ENCODE data around the gene IDH3B.

Gene IDH3B

DNA sequence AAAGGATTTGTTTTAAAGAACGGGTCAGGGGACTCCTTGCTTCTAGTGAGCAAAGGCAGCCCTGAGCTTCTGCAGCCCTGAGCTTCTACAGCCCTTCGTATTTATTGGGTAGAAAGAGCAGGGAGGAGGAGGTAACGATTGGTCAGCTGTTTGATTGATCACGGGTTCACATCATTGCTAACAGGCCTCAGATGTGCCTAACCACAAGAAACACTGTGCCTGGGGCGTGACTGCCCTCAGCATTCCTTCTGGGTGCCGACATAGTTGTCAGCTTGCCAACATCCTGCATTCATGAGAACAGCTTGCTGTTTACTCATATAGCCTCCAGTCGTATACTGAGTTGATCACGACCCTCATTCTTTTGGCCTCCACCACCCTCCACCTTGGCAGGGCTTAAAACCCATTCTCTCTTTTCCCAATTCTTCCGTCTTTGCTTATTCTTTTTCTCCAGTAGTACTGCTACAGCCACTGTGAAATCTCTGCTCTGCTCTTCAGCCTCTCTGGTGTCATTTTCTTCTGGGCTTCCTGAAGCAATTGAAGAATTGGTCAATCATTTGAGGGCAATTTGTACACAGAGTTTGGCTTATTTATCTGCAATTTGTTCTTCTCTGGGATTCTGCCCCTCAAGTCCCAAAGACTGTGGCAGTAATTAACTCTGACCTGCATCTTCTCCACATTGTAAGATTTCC lies 37.0 kb downstream of the IDH3B start:
- no peak for TF ChIP-seq POLR2A (IDR thresholded peaks at IDR 0.05; ENCODE audit: low read depth, low read length)
- TF ChIP-seq TAF1 (IDR thresholded peaks at IDR 0.05; ENCODE audit: borderline replicate concordance, low read depth, low read length): no peak
- DNase-seq (ENCODE audit: insufficient read length): no peak
- no peak for FAIRE-seq

DNA sequence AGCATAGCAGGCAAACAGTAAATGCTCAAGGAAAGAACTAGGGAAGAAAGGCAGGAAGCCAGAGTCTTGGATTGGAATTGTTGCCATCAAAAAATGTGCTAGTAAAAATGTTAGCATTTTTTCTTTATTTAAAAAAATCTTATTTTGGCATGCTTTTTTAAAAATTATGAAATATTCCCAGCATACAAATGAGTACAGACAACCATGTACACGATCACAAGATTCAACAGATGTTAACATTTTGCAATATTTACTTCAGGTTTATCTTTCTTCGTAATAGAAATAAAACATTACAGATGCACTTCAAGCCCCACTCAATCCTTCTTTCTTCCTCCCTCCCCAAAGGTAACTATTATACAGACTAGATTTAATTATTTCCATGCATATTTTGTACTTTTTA lies 39.0 kb downstream of the IDH3B start:
- DNase-seq (ENCODE audit: insufficient read length): no peak
- no peak for FAIRE-seq
- TF ChIP-seq POLR2AphosphoS5 (IDR thresholded peaks at IDR 0.05; ENCODE audit: low read depth, low read length) (no peak), TAF1 (IDR thresholded peaks at IDR 0.05; ENCODE audit: borderline replicate concordance, low read depth, low read length) (no peak), POLR2A (IDR thresholded peaks at IDR 0.05; ENCODE audit: low read depth, low read length) (no peak)

DNA sequence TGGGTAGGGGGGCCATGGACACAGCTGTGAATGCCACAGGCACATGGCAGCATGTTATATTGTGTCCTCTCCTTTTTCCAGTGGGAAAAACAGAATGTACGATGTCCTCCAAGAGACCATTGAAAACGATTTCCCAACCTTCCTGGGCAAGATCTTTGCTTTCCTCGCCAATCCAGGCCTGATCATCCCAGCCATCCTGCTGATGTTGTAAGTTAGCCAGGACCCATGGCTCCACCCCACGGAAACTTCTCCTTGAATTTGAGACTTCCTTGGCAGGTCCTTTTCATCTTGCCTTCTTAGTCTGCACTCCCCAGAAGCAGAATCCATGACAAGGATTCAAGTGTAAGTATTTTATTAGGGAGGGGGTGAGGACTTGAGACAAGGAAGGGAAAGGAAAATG lies 39.8 kb downstream of the IDH3B start:
- no peak for DNase-seq (ENCODE audit: insufficient read length)
- FAIRE-seq: no peak
- TF ChIP-seq POLR2A (IDR thresholded peaks at IDR 0.05; ENCODE audit: low read depth, low read length) (no peak), TAF1 (IDR thresholded peaks at IDR 0.05; ENCODE audit: borderline replicate concordance, low read depth, low read length) (no peak), POLR2AphosphoS5 (IDR thresholded peaks at IDR 0.05; ENCODE audit: low read depth, low read length) (no peak)

DNA sequence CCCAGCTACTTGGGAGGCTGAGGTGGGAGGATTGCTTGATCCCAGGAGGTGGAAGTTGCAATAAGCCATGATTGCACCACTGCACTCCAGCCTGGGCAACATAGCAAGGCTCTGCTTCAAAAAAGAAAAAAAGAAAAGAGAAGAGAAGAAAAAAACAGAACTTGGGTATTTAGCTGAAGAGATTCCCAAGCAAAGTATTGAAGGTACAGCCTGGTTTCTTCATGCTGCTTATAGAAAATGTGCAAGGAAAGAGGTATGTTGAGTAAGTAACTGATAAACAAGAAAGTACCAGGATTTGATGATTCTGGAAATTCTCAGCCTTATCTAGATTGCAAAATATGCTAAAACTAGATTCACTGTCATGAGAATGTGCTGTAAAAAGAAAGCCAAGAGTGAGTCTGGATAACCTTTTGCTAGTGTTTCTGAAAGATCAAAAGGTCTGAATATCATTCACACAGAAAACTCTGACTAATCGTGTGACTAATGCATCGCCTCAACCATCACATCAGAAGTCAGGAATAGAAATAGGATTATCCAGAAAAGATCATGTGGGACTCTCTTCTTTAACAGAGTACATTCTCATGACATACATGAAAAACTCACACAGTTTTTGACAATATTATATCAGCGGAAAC lies 43.9 kb downstream of the IDH3B start:
- no peak for FAIRE-seq
- no peak for TF ChIP-seq POLR2AphosphoS5 (IDR thresholded peaks at IDR 0.05; ENCODE audit: low read depth, low read length)
- TF ChIP-seq TAF1 (IDR thresholded peaks at IDR 0.05; ENCODE audit: borderline replicate concordance, low read depth, low read length): no peak
- TF ChIP-seq POLR2A (IDR thresholded peaks at IDR 0.05; ENCODE audit: low read depth, low read length): no peak
- DNase-seq (ENCODE audit: insufficient read length): no peak

DNA sequence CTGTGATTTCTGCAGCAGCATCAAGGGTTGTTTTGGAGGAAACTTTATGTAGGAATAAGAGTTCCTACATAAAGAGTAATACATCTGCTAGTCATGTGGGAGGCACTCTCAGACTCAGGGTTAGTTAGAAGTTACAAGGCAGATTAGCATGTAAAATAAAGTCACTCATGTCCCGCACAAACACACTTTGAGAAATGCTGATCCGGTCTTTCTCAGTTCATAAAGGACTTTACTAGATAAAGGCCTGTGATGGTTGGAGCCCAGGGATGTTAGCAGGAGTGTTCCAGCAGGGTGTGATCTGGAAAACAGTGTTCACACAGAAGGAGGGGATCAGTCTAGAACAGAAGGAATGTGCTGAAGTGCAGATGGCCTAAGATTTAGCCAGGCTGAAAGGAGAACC lies 44.7 kb downstream of the IDH3B start:
- FAIRE-seq (no peak), DNase-seq (ENCODE audit: insufficient read length) (no peak)
- TF ChIP-seq TAF1 (IDR thresholded peaks at IDR 0.05; ENCODE audit: borderline replicate concordance, low read depth, low read length) (no peak), POLR2A (IDR thresholded peaks at IDR 0.05; ENCODE audit: low read depth, low read length) (no peak), POLR2AphosphoS5 (IDR thresholded peaks at IDR 0.05; ENCODE audit: low read depth, low read length) (no peak)

DNA sequence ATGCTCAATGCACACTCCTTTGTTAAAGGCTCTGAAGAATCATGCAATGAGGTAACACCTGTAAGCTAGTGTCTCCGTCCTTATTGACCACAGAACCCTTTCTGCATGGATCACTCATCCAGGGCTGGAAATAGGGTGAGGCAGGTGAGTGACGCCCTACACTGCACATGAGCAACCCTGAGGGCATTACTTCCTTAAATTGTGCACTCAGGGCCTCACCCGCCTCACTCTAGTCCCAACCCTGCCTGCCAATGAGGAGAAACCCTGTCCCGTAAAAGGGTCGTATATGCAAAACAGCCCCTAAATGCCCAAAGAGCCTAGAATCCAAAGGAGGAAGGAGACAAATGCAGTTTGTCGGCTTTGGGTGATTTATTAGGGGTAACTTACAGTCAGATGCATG lies 45.2 kb downstream of the IDH3B start:
- FAIRE-seq: no peak
- no peak for DNase-seq (ENCODE audit: insufficient read length)
- TF ChIP-seq POLR2A (IDR thresholded peaks at IDR 0.05; ENCODE audit: low read depth, low read length) (no peak), TAF1 (IDR thresholded peaks at IDR 0.05; ENCODE audit: borderline replicate concordance, low read depth, low read length) (no peak), POLR2AphosphoS5 (IDR thresholded peaks at IDR 0.05; ENCODE audit: low read depth, low read length) (no peak)

DNA sequence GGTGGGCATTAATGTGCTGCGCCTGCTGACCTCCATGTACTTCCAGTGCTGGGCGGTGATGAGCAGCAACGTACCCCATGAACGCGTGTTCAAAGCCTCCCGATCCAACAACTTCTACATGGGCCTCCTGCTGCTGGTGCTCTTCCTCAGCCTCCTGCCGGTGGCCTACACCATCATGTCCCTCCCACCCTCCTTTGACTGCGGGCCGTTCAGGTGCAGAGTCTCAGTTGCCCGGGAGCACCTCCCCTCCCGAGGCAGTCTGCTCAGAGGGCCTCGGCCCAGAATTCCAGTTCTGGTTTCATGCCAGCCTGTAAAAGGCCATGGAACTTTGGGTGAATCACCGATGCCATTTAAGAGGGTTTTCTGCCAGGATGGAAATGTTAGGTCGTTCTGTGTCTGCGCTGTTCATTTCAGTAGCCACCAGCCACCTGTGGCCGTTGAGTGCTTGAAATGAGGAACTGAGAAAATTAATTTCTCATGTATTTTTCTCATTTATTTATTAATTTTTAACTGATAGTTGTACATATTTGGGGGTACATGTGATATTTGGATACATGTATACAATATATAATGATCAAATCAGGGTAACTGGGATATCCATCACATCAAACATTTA lies 46.8 kb downstream of the IDH3B start:
- FAIRE-seq (no peak), DNase-seq (ENCODE audit: insufficient read length) (no peak)
- TF ChIP-seq POLR2AphosphoS5 (IDR thresholded peaks at IDR 0.05; ENCODE audit: low read depth, low read length) (no peak), POLR2A (IDR thresholded peaks at IDR 0.05; ENCODE audit: low read depth, low read length) (no peak), TAF1 (IDR thresholded peaks at IDR 0.05; ENCODE audit: borderline replicate concordance, low read depth, low read length) (no peak)

DNA sequence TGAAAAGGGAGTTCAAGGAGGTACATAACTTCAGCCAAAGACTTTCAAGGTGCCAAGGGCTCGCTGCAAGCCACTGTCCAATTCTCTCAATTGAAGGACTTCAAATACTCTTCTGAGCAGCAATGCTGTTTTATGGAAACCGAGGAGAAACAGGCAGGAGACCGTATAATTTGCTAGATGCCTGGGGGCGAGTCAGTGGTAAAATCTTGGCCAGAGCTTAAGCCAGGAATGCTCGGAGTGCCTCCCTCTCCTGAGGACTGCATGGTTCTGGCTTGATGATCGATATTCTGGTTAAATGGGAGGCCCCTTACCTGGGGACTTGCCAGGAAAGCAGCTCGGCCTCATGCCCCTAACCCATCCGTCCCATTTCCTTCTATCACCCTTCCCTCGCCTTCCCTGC lies 47.4 kb downstream of the IDH3B start:
- no peak for TF ChIP-seq TAF1 (IDR thresholded peaks at IDR 0.05; ENCODE audit: borderline replicate concordance, low read depth, low read length)
- TF ChIP-seq POLR2A (IDR thresholded peaks at IDR 0.05; ENCODE audit: low read depth, low read length): no peak
- no peak for FAIRE-seq
- no peak for DNase-seq (ENCODE audit: insufficient read length)

DNA sequence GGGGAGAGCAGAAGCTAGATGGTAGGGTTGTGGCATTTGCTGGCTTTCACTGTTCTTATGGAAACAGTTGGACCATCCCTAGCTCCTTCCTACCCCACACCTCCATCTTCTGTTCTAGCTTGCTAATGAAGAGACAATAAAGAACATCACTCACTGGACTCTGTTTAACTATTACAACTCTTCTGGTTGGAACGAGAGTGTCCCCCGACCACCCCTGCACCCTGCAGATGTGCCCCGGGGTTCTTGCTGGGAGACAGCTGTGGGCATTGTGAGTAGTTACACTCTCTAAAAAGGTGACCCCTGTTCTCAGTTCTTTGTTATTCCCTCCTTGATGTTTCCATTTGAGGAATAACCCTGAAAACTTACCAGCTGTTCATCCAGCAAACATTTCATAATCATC lies 51.9 kb downstream of the IDH3B start:
- TF ChIP-seq POLR2A (IDR thresholded peaks at IDR 0.05; ENCODE audit: low read depth, low read length) (no peak), POLR2AphosphoS5 (IDR thresholded peaks at IDR 0.05; ENCODE audit: low read depth, low read length) (no peak), TAF1 (IDR thresholded peaks at IDR 0.05; ENCODE audit: borderline replicate concordance, low read depth, low read length) (no peak)
- no peak for FAIRE-seq

DNA sequence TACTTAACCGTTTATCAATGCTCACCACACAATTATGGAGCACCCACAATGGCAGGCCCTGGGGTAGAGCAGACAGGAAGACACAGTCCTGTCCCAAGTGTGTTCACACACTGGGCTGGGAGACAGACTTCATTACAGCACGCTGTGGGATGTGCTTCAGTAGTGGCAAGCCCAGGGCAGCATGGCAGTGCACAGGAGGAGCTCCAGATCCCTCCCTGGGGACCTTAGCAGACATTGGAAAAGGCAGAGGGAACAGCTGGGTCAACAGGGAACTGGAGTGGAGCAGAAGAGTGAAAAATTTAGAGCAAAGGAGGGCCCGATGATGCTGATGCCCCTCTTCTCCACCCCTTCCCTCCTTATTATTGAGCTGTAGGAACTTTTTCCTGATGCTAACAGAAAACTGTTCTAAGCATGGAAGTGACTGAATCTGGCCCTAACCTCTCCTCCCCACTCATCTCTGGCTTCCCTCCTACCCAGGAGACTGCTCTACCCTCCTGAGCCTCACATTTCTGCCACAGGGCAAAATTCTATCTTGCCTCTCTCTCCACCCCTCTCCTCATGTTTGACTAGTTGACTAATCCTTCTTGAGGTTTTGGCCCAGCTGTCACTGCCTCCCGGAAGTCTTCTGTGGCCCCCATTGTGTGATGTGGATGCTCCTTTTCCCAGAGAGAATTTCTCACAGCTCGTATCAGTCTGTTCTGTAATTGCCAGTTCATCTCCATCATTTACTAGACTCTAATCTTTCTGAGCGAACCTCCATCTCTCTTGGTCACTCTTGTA lies 52.9 kb downstream of the IDH3B start:
- TF ChIP-seq POLR2AphosphoS5 (IDR thresholded peaks at IDR 0.05; ENCODE audit: low read depth, low read length) (no peak), POLR2A (IDR thresholded peaks at IDR 0.05; ENCODE audit: low read depth, low read length) (no peak), TAF1 (IDR thresholded peaks at IDR 0.05; ENCODE audit: borderline replicate concordance, low read depth, low read length) (no peak)
- FAIRE-seq: no peak
- no peak for DNase-seq (ENCODE audit: insufficient read length)

More for the DNA sequence above, 51.9 kb downstream of the IDH3B start:
- DNase-seq (ENCODE audit: insufficient read length): no peak

DNA sequence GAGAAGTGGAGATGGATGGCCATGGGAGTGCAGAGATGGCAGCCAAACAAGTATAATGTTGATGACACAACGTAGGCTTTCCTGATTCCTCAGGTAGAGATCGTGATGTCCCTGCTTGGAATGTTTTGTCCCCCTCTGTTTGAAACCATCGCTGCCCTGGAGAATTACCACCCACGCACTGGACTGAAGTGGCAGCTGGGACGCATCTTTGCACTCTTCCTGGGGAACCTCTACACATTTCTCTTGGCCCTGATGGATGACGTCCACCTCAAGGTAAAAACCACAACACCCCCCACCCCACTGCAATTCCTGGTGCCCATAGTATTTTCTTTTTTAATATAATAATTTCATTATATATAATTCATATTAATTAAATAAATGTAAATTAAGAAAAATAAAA lies 53.7 kb downstream of the IDH3B start:
- FAIRE-seq (no peak), DNase-seq (ENCODE audit: insufficient read length) (no peak)
- no peak for TF ChIP-seq POLR2A (IDR thresholded peaks at IDR 0.05; ENCODE audit: low read depth, low read length)
- TF ChIP-seq POLR2AphosphoS5 (IDR thresholded peaks at IDR 0.05; ENCODE audit: low read depth, low read length): no peak
- TF ChIP-seq TAF1 (IDR thresholded peaks at IDR 0.05; ENCODE audit: borderline replicate concordance, low read depth, low read length): no peak
